GM23338 (cell line): ENCODE measurements around the gene ADAMTS13. TPM values are rescaled to one million over a fixed set of nuclear protein-coding genes. Genes with fewer than 3 reads are reported as not detected.

Source experiments
- ATAC-seq: fragments of 200-7000 bp; cut with Tn5 transposase; 3 replicates; pipeline ENCODE4 v1.9.1; 2020
- DNase-seq: peaks from one replicate; pipeline ENCODE4 v3.0.0-alpha.2; 2015; ENCODE audit warnings: low spot score
- H2AFZ ChIP-seq: fragments of 200-600 bp; sonication (generic); 2 replicates; pipeline ENCODE4 v1.8.0; 2016; ENCODE audit warnings: antibody characterized with exemption, mild to moderate bottlenecking, moderate library complexity
- H3F3A ChIP-seq: fragments of 200-600 bp; sonication (generic); replicated peaks from 2 replicates; pipeline ENCODE4 v1.8.0; 2017; ENCODE audit warnings: antibody characterized with exemption, mixed run types, low read depth
- H3K27ac ChIP-seq: fragments of 200-600 bp; sonication (generic); 2 replicates; pipeline ENCODE4 v1.6.1; 2016; ENCODE audit warnings: low read depth
- H3K27me3 ChIP-seq: fragments of 200-600 bp; sonication (generic); 2 replicates; pipeline ENCODE4 v1.8.0; 2016; ENCODE audit warnings: mild to moderate bottlenecking, mixed run types, moderate library complexity; ENCODE audit not compliant: insufficient read depth
- H3K36me3 ChIP-seq: fragments of 200-600 bp; sonication (generic); 2 replicates; pipeline ENCODE4 v1.8.0; 2016; ENCODE audit warnings: mild to moderate bottlenecking; ENCODE audit not compliant: insufficient read depth
- H3K4me1 ChIP-seq: fragments of 200-600 bp; sonication (generic); 2 replicates; pipeline ENCODE4 v1.8.0; 2016; ENCODE audit warnings: mild to moderate bottlenecking, moderate library complexity; ENCODE audit not compliant: insufficient read depth
- H3K4me2 ChIP-seq: fragments of 200-600 bp; sonication (generic); 2 replicates; pipeline ENCODE4 v1.7.1; 2017; ENCODE audit warnings: mixed run types
- H3K4me3 ChIP-seq: fragments of 200-600 bp; sonication (generic); 2 replicates; pipeline ENCODE4 v1.6.1; 2016; ENCODE audit warnings: mixed run types
- H3K79me2 ChIP-seq: fragments of 200-600 bp; sonication (generic); replicated peaks from 2 replicates; pipeline ENCODE4 v1.8.0; 2017; ENCODE audit warnings: mild to moderate bottlenecking; ENCODE audit not compliant: insufficient read depth
- H3K9me2 ChIP-seq: fragments of 200-600 bp; sonication (generic); 2 replicates; pipeline ENCODE4 v1.8.0; 2017; ENCODE audit not compliant: insufficient read depth
- H4K20me1 ChIP-seq: fragments of 200-600 bp; sonication (generic); replicated peaks from 2 replicates; pipeline ENCODE4 v1.8.0; 2017; ENCODE audit warnings: mild to moderate bottlenecking; ENCODE audit not compliant: insufficient read depth
- H3K27ac Mint-ChIP-seq: 2 replicates; pipeline ENCODE4 v1.8.0; 2020; ENCODE audit warnings: inconsistent platforms, mild to moderate bottlenecking, moderate library complexity, mixed read lengths
- H3K27me3 Mint-ChIP-seq: 3 replicates; pipeline ENCODE4 v1.8.0; 2022; ENCODE audit warnings: low read depth, mild to moderate bottlenecking, moderate library complexity, mixed read lengths, inconsistent platforms; ENCODE audit not compliant: insufficient read depth, poor library complexity
- H3K36me3 Mint-ChIP-seq: 3 replicates; pipeline ENCODE4 v1.8.0; 2021; ENCODE audit warnings: low read depth, mild to moderate bottlenecking, inconsistent platforms, moderate library complexity, mixed read lengths
- H3K4me1 Mint-ChIP-seq: 3 replicates; pipeline ENCODE4 v1.8.0; 2020; ENCODE audit warnings: mild to moderate bottlenecking, inconsistent platforms, mixed read lengths
- H3K4me3 Mint-ChIP-seq: 3 replicates; pipeline ENCODE4 v1.8.0; 2021; ENCODE audit warnings: moderate library complexity, mild to moderate bottlenecking, inconsistent platforms, mixed read lengths
- H3K9me3 Mint-ChIP-seq: 3 replicates; pipeline ENCODE4 v1.8.0; 2020; ENCODE audit warnings: moderate library complexity, mild to moderate bottlenecking, inconsistent platforms, mixed read lengths
- CREB1 ChIP-seq: fragments of 250-450 bp; sonication (Bioruptor Pico); IDR thresholded peaks from 2 replicates; pipeline ENCODE4 v1.5.0; 2020; ENCODE audit warnings: low read depth, mild to moderate bottlenecking, moderate library complexity
- EZH2 ChIP-seq: fragments of 200-600 bp; sonication (generic); IDR thresholded peaks from one replicate; pipeline ENCODE4 v1.8.0; 2017; ENCODE audit warnings: antibody characterized with exemption, mild to moderate bottlenecking, low read depth; ENCODE audit not compliant: unreplicated experiment
- JUNB ChIP-seq: IDR thresholded peaks from one replicate; pipeline ENCODE4 v1.6.1; 2016; ENCODE audit warnings: antibody characterized with exemption; ENCODE audit not compliant: unreplicated experiment
- POLR2AphosphoS5 ChIP-seq: IDR thresholded peaks from 2 replicates; pipeline ENCODE4 v1.6.1; 2016; ENCODE audit warnings: antibody characterized with exemption, low read depth
- STAT1 ChIP-seq: IDR thresholded peaks from one replicate; pipeline ENCODE4 v1.6.1; 2016; ENCODE audit warnings: antibody characterized with exemption; ENCODE audit not compliant: unreplicated experiment
- ZNF114 ChIP-seq: fragments of 250-450 bp; sonication (Bioruptor Pico); IDR thresholded peaks from 2 replicates; pipeline ENCODE4 v1.5.0; 2020; ENCODE audit warnings: mild to moderate bottlenecking, moderate library complexity
- ZNF331 ChIP-seq: fragments of 250-450 bp; sonication (Bioruptor Pico); IDR thresholded peaks from 2 replicates; pipeline ENCODE4 v1.5.0; 2020; ENCODE audit warnings: low read depth, mild to moderate bottlenecking, moderate library complexity
- polyA plus RNA-seq: library from polyadenylated mRNA; unstranded; fragments of >200 nt; fragmentation: Nextera tagmentation; extraction: Ambion mirVana; gene quantifications from 2 replicates; pipeline ENCODE4 v1.2.1, GENCODE V29; 2016
- total RNA-seq: library from RNA; depleted of rRNA; stranded (reverse); fragments of >200 nt; shearing (Covaris generic); gene quantifications from 2 replicates; pipeline ENCODE4 v1.2.3, GENCODE V29; 2014
- TF ChIP-seq, protein P1 (sequence below), 2 experiments: fragments of 200-600 bp in 1 of 2; sonication (generic) in 1 of 2; conservative IDR thresholded peaks; 2 replicates each; pipeline versions ENCODE4 v1.5.1 to v1.6.1; 2016 to 2017; ENCODE audit warnings: antibody characterized with exemption in 2 of 2, low read depth in 2 of 2, mild to moderate bottlenecking in 2 of 2, moderate library complexity in 1 of 2
- TF ChIP-seq, protein P2 (sequence below): IDR thresholded peaks from one replicate; pipeline ENCODE4 v1.6.1; 2018; ENCODE audit warnings: antibody characterized with exemption; ENCODE audit not compliant: unreplicated experiment
- TF ChIP-seq, protein P3 (sequence below): fragments of 250-450 bp; sonication (Bioruptor Pico); IDR thresholded peaks from 2 replicates; pipeline ENCODE4 v1.5.0; 2020; ENCODE audit warnings: mild to moderate bottlenecking, moderate library complexity

The ADAMTS13 gene
- total and polyA plus RNA-seq, 2 experiments from 2014 or later = 6.0 TPM

DNA sequence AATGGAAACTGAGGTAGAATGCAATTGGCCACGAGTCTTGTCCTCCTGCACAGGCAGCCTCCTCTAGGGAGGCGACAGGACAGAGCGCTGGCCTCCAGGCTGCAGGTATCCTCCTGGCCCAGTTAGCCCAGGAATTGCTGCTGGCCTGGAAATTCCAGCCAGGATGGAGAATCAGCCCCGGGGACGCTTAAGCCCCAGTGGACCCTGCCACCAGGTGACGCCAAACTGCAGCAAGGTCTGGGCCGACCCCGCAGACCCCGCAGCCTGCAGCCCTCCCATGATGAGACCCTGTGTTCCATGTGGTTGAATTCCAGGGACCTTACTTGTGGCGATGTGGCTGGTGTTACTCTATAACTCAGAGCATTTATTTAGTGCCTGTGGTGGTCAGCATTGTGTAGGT lies 44.9 kb downstream of the ADAMTS13 start:
- H3K27me3 Mint-ChIP-seq = peaks cover 11% of the 10 kb centered on the region
- peaks cover 11% of the 10 kb centered on the region; the same call in 1 of the 2 replicates for H4K20me1 ChIP-seq
- H3K4me1 Mint-ChIP-seq = peaks cover 7% of the 10 kb centered on the region; the same call in 1 of the 3 replicates
- no peak overlapping the region for H3K4me2 ChIP-seq
- ATAC-seq = peak; percentile 17
- peaks cover 10% of the 10 kb centered on the region; the same call in 2 of the 3 replicates for H3K36me3 Mint-ChIP-seq
- no peak overlapping the region for H3K27ac Mint-ChIP-seq
- peak; percentile 62 for DNase-seq
- H3F3A ChIP-seq = peaks cover 12% of the 10 kb centered on the region
- no peak overlapping the region for H3K4me3 ChIP-seq
- H3K9me3 Mint-ChIP-seq = no peaks in the 10 kb centered on the region
- no peaks in the 10 kb centered on the region for H3K27me3 ChIP-seq
- H3K36me3 ChIP-seq = no peaks in the 10 kb centered on the region
- peaks cover 1% of the 10 kb centered on the region; the same call in 1 of the 2 replicates for H3K79me2 ChIP-seq
- H3K27ac ChIP-seq = no peak overlapping the region
- no peak overlapping the region for H3K4me3 Mint-ChIP-seq
- H3K9me2 ChIP-seq = no peaks in the 10 kb centered on the region
- TF ChIP-seq ZNF331 (CRISPR knock-in tag) = no peak
- TF ChIP-seq JUNB = no peak
- no peak for TF ChIP-seq EZH2
- TF ChIP-seq, protein P1, sequence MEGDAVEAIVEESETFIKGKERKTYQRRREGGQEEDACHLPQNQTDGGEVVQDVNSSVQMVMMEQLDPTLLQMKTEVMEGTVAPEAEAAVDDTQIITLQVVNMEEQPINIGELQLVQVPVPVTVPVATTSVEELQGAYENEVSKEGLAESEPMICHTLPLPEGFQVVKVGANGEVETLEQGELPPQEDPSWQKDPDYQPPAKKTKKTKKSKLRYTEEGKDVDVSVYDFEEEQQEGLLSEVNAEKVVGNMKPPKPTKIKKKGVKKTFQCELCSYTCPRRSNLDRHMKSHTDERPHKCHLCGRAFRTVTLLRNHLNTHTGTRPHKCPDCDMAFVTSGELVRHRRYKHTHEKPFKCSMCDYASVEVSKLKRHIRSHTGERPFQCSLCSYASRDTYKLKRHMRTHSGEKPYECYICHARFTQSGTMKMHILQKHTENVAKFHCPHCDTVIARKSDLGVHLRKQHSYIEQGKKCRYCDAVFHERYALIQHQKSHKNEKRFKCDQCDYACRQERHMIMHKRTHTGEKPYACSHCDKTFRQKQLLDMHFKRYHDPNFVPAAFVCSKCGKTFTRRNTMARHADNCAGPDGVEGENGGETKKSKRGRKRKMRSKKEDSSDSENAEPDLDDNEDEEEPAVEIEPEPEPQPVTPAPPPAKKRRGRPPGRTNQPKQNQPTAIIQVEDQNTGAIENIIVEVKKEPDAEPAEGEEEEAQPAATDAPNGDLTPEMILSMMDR (conservative IDR thresholded peaks at IDR 0.05; ENCODE audit: low read depth in 2 of 2) = peak; percentile 29 to 54; a peak in 3 of 4 replicates
- TF ChIP-seq, protein P2, sequence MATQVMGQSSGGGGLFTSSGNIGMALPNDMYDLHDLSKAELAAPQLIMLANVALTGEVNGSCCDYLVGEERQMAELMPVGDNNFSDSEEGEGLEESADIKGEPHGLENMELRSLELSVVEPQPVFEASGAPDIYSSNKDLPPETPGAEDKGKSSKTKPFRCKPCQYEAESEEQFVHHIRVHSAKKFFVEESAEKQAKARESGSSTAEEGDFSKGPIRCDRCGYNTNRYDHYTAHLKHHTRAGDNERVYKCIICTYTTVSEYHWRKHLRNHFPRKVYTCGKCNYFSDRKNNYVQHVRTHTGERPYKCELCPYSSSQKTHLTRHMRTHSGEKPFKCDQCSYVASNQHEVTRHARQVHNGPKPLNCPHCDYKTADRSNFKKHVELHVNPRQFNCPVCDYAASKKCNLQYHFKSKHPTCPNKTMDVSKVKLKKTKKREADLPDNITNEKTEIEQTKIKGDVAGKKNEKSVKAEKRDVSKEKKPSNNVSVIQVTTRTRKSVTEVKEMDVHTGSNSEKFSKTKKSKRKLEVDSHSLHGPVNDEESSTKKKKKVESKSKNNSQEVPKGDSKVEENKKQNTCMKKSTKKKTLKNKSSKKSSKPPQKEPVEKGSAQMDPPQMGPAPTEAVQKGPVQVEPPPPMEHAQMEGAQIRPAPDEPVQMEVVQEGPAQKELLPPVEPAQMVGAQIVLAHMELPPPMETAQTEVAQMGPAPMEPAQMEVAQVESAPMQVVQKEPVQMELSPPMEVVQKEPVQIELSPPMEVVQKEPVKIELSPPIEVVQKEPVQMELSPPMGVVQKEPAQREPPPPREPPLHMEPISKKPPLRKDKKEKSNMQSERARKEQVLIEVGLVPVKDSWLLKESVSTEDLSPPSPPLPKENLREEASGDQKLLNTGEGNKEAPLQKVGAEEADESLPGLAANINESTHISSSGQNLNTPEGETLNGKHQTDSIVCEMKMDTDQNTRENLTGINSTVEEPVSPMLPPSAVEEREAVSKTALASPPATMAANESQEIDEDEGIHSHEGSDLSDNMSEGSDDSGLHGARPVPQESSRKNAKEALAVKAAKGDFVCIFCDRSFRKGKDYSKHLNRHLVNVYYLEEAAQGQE = no peak
- TF ChIP-seq ZNF114 (CRISPR knock-in tag) = no peak
- TF ChIP-seq CREB1 = no peak
- no peak for TF ChIP-seq POLR2AphosphoS5
- H3K4me1 ChIP-seq = no peaks in the 10 kb centered on the region
- H2AFZ ChIP-seq = no peak overlapping the region

DNA sequence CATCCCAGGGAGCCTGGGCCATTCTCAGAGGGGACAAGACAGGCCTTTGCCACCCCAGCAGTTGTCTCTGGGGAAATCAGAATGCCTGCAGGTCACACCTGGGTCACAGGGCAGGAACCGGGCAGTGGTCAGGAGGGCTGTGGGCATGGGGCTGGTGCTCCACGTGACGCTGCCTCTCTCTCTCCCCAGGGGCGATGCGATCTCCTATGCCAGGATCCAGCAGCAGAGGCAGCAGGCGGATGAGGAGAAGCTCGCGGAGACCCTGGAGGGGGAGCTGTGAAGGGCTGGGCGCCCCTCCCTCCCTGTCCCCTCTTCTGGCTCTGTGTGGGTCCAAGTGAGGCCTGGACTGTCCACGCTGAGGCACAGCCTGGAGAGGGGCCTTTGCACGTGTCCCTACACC lies 46.2 kb downstream of the ADAMTS13 start:
- H3K27ac ChIP-seq = no peak overlapping the region
- no peak for ATAC-seq
- TF ChIP-seq STAT1 = no peak
- no peak for TF ChIP-seq ZNF114 (CRISPR knock-in tag)
- no peak for TF ChIP-seq EZH2
- TF ChIP-seq, protein P3, sequence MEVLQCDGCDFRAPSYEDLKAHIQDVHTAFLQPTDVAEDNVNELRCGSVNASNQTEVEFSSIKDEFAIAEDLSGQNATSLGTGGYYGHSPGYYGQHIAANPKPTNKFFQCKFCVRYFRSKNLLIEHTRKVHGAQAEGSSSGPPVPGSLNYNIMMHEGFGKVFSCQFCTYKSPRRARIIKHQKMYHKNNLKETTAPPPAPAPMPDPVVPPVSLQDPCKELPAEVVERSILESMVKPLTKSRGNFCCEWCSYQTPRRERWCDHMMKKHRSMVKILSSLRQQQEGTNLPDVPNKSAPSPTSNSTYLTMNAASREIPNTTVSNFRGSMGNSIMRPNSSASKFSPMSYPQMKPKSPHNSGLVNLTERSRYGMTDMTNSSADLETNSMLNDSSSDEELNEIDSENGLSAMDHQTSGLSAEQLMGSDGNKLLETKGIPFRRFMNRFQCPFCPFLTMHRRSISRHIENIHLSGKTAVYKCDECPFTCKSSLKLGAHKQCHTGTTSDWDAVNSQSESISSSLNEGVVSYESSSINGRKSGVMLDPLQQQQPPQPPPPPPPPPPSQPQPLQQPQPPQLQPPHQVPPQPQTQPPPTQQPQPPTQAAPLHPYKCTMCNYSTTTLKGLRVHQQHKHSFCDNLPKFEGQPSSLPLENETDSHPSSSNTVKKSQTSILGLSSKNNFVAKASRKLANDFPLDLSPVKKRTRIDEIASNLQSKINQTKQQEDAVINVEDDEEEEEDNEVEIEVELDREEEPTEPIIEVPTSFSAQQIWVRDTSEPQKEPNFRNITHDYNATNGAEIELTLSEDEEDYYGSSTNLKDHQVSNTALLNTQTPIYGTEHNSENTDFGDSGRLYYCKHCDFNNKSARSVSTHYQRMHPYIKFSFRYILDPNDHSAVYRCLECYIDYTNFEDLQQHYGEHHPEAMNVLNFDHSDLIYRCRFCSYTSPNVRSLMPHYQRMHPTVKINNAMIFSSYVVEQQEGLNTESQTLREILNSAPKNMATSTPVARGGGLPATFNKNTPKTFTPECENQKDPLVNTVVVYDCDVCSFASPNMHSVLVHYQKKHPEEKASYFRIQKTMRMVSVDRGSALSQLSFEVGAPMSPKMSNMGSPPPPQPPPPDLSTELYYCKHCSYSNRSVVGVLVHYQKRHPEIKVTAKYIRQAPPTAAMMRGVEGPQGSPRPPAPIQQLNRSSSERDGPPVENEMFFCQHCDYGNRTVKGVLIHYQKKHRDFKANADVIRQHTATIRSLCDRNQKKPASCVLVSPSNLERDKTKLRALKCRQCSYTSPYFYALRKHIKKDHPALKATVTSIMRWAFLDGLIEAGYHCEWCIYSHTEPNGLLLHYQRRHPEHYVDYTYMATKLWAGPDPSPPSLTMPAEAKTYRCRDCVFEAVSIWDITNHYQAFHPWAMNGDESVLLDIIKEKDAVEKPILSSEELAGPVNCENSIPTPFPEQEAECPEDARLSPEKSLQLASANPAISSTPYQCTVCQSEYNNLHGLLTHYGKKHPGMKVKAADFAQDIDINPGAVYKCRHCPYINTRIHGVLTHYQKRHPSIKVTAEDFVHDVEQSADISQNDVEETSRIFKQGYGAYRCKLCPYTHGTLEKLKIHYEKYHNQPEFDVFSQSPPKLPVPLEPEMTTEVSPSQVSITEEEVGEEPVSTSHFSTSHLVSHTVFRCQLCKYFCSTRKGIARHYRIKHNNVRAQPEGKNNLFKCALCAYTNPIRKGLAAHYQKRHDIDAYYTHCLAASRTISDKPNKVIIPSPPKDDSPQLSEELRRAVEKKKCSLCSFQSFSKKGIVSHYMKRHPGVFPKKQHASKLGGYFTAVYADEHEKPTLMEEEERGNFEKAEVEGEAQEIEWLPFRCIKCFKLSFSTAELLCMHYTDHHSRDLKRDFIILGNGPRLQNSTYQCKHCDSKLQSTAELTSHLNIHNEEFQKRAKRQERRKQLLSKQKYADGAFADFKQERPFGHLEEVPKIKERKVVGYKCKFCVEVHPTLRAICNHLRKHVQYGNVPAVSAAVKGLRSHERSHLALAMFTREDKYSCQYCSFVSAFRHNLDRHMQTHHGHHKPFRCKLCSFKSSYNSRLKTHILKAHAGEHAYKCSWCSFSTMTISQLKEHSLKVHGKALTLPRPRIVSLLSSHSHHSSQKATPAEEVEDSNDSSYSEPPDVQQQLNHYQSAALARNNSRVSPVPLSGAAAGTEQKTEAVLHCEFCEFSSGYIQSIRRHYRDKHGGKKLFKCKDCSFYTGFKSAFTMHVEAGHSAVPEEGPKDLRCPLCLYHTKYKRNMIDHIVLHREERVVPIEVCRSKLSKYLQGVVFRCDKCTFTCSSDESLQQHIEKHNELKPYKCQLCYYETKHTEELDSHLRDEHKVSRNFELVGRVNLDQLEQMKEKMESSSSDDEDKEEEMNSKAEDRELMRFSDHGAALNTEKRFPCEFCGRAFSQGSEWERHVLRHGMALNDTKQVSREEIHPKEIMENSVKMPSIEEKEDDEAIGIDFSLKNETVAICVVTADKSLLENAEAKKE (CRISPR knock-in tag) = no peak

More for the DNA sequence above, 46.2 kb downstream of the ADAMTS13 start:
- Histone ChIP-seq H3K27me3 (no peaks in the 10 kb centered on the region), H3K4me3 (no peak overlapping the region), H3K79me2 (no peaks in the 10 kb centered on the region), H3K4me2 (no peak overlapping the region), H4K20me1 (peaks cover 11% of the 10 kb centered on the region; the same call in 1 of the 2 replicates), H3F3A (peaks cover 6% of the 10 kb centered on the region), H3K9me2 (no peaks in the 10 kb centered on the region), H2AFZ (no peak overlapping the region), H3K36me3 (peaks cover 3% of the 10 kb centered on the region; the same call in 1 of the 2 replicates), H3K4me1 (no peaks in the 10 kb centered on the region)
- Mint-ChIP-seq H3K9me3 (no peaks in the 10 kb centered on the region), H3K27me3 (peaks cover 7% of the 10 kb centered on the region), H3K4me1 (peaks cover 2% of the 10 kb centered on the region; the same call in 1 of the 3 replicates), H3K27ac (no peak overlapping the region), H3K4me3 (no peak overlapping the region), H3K36me3 (peaks cover 10% of the 10 kb centered on the region; the same call in 2 of the 3 replicates)
- DNase-seq = no peak
